Liver (tissue), 9 donors: ENCODE data around the gene PLCB1. TPM values are rescaled to one million over a fixed set of nuclear protein-coding genes. Genes with fewer than 3 reads are reported as not detected.

Source experiments
- DNase-seq: peaks from one replicate; pipeline ENCODE4 v3.0.0-alpha.2; 2017; ENCODE audit warnings: low spot score
- H3K27ac ChIP-seq, 2 donors: one replicate each; pipeline ENCODE4 v1.7.0; 2013; ENCODE audit warnings: inconsistent platforms in 2 of 2, low read length in 2 of 2, control low read depth in 1 of 2, low read depth in 1 of 2, mild to moderate bottlenecking in 1 of 2
- H3K27me3 ChIP-seq, 4 donors: one replicate each; pipeline versions ENCODE4 v1.6.1 to v1.7.0; 2013; ENCODE audit warnings: low read length in 3 of 4, inconsistent platforms in 1 of 4, mild to moderate bottlenecking in 1 of 4, moderate library complexity in 1 of 4; ENCODE audit not compliant: control insufficient read depth in 4 of 4, insufficient read depth in 4 of 4
- H3K36me3 ChIP-seq, 4 donors: one replicate each; pipeline versions ENCODE4 v1.6.1 to v1.7.0; 2013; ENCODE audit warnings: low read length in 3 of 4, mild to moderate bottlenecking in 3 of 4, low read depth in 1 of 4, moderate library complexity in 1 of 4; ENCODE audit not compliant: control insufficient read depth in 4 of 4, insufficient read depth in 3 of 4
- H3K4me1 ChIP-seq, 4 donors: one replicate each; pipeline versions ENCODE4 v1.6.1 to v1.7.0; 2013; ENCODE audit warnings: low read length in 3 of 4, mild to moderate bottlenecking in 3 of 4, moderate library complexity in 1 of 4; ENCODE audit not compliant: control insufficient read depth in 4 of 4, insufficient read depth in 4 of 4
- H3K4me3 ChIP-seq, 3 donors: one replicate each; pipeline versions ENCODE4 v1.6.1 to v1.7.0; 2013; ENCODE audit warnings: low read length in 3 of 3, control low read depth in 1 of 3, low read depth in 1 of 3, mild to moderate bottlenecking in 1 of 3
- H3K9ac ChIP-seq, 2 donors: one replicate each; pipeline ENCODE4 v1.7.0; 2013; ENCODE audit warnings: low read length in 2 of 2, mild to moderate bottlenecking in 2 of 2, moderate library complexity in 2 of 2, control low read depth in 1 of 2, low read depth in 1 of 2
- H3K9me3 ChIP-seq, 4 donors: one replicate each; pipeline versions ENCODE4 v1.6.1 to v1.7.0; 2013; ENCODE audit warnings: low read length in 3 of 4; ENCODE audit not compliant: control insufficient read depth in 4 of 4
- EGR1 ChIP-seq, 2 donors: IDR thresholded peaks; 2 replicates each; pipeline ENCODE4 v1.6.1; 2016 to 2018; ENCODE audit warnings: antibody characterized with exemption in 2 of 2, low read depth in 2 of 2
- FOXA1 ChIP-seq: IDR thresholded peaks from 2 replicates; pipeline ENCODE4 v1.6.1; 2016; ENCODE audit warnings: antibody characterized with exemption
- FOXA2 ChIP-seq: IDR thresholded peaks from 2 replicates; pipeline ENCODE4 v1.6.1; 2016; ENCODE audit warnings: antibody characterized with exemption
- GABPA ChIP-seq, 2 donors: IDR thresholded peaks in 1 of 2; conservative IDR thresholded peaks in 1 of 2; 2 replicates each; pipeline ENCODE4 v1.6.1; 2016; ENCODE audit warnings: antibody characterized with exemption in 2 of 2, mild to moderate bottlenecking in 1 of 2, moderate library complexity in 1 of 2
- HNF4A ChIP-seq, 2 donors: conservative IDR thresholded peaks; 2 replicates each; pipeline ENCODE4 v1.6.1; 2016; ENCODE audit warnings: antibody characterized with exemption in 2 of 2, mild to moderate bottlenecking in 2 of 2
- HNF4G ChIP-seq: IDR thresholded peaks from 2 replicates; pipeline ENCODE4 v1.6.1; 2016; ENCODE audit warnings: antibody characterized with exemption
- JUND ChIP-seq, 2 donors: IDR thresholded peaks; 2 replicates each; pipeline ENCODE4 v1.6.1; 2016; ENCODE audit warnings: antibody characterized with exemption in 2 of 2
- NR2F2 ChIP-seq: IDR thresholded peaks from 2 replicates; pipeline ENCODE4 v1.6.1; 2016; ENCODE audit warnings: antibody characterized with exemption
- RAD21 ChIP-seq, 2 donors: IDR thresholded peaks; 2 replicates each; pipeline ENCODE4 v1.6.1; 2016; ENCODE audit warnings: antibody characterized with exemption in 2 of 2, mild to moderate bottlenecking in 2 of 2
- RXRA ChIP-seq, 2 donors: IDR thresholded peaks; 2 replicates each; pipeline ENCODE4 v1.6.1; 2017 to 2018; ENCODE audit warnings: antibody characterized with exemption in 2 of 2, mild to moderate bottlenecking in 1 of 2
- SP1 ChIP-seq: IDR thresholded peaks from 2 replicates; pipeline ENCODE4 v1.6.1; 2018; ENCODE audit warnings: antibody characterized with exemption, mild to moderate bottlenecking
- TAF1 ChIP-seq: conservative IDR thresholded peaks from 2 replicates; pipeline ENCODE4 v1.6.1; 2016; ENCODE audit warnings: antibody characterized with exemption, mild to moderate bottlenecking
- YY1 ChIP-seq: IDR thresholded peaks from 2 replicates; pipeline ENCODE4 v1.6.1; 2016; ENCODE audit warnings: antibody characterized with exemption, mild to moderate bottlenecking
- WGBS: extraction: QIAGEN DNeasy Blood & Tissue Kit; methylation state at CpG from one replicate; pipeline ENCODE4 v1.1.7; 2013; 5-methylcytosine and 5-hydroxymethylcytosine counted together
- polyA plus RNA-seq, 2 donors: library from polyadenylated mRNA; stranded (reverse) in 1 of 2; unstranded in 1 of 2; fragments of 200-250 nt in 1 of 2; fragments of >200 nt in 1 of 2; fragmentation: Nextera tagmentation in 1 of 2; extraction: Ambion mirVana in 1 of 2; gene quantifications; one replicate each; pipeline versions ENCODE4 v1.2.1 to v1.2.3, GENCODE V29; 2013 to 2015
- total RNA-seq, 2 donors: library from RNA; depleted of rRNA; stranded (reverse); fragments of >200 nt; gene quantifications; one replicate each; pipeline ENCODE4 v1.2.3, GENCODE V29; 2014
- TF ChIP-seq, protein P1 (sequence below): fragments of 150-350 bp; IDR thresholded peaks from 2 replicates; pipeline ENCODE4 v1.5.1; 2017; ENCODE audit warnings: improper control_type of control experiment, low read depth, low read length; ENCODE audit not compliant: missing input control
- TF ChIP-seq, protein P2 (sequence below): IDR thresholded peaks from 2 replicates; pipeline ENCODE4 v1.6.1; 2016; ENCODE audit warnings: antibody characterized with exemption
- TF ChIP-seq, protein P3 (sequence below): IDR thresholded peaks from 2 replicates; pipeline ENCODE4 v1.6.1; 2016; ENCODE audit warnings: antibody characterized with exemption
- TF ChIP-seq, protein P4 (sequence below): IDR thresholded peaks from 2 replicates; pipeline ENCODE4 v1.6.1; 2016; ENCODE audit warnings: antibody characterized with exemption, mild to moderate bottlenecking
- TF ChIP-seq, protein P5 (sequence below): IDR thresholded peaks from 2 replicates; pipeline ENCODE4 v1.6.1; 2016; ENCODE audit warnings: antibody characterized with exemption
- donor health status: healthy.
- donor health status: healthy.
- donor health status: healthy.
- donor health status: healthy.
- donor health status: healthy.

PLCB1 gene
- total and polyA plus RNA-seq, 4 donors: 3.7 to 13.5 (median 5.9) TPM

DNA sequence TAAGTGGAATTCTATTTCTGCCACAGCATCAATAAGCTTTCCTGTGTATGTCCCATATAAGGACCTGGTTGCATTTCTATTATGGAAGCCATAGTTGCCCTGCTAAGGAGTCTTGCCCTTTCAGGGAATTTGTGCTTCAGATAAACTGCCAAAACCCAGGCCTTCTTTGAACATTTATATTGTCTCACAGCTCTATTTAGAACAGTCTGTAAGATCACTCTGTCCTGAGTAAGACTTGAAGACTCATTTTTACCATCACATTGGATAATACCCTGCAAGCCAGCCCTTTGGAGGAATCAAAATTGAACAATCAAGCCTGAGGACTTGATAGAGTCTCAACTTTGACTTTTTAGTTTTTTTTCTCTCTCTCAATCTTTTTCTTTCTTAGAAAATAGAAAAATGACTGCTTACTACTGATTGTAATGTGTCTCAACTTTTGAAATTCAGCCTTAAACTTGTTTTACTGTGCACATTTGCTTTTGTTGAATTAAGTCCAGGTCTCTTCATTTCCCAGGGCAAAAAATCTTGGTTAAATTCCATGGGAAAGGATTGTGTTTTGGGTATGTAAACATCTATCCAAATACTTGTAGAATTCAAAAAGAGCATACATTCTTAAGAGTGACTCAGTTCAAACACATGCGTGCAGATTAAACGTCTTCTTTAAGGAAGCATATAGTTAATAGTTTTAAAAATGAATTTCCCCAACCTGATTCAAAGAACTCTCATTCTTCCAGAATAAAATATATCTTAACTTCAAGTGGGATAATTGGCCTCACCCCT, 91.2 kb downstream of the PLCB1 start:
- H3K4me1 ChIP-seq: peaks cover 0 to 2% (median under 1%) of the 10 kb centered on the region in 4 donors
- H3K27ac ChIP-seq: no peak overlapping the region
- TF ChIP-seq, protein P1, sequence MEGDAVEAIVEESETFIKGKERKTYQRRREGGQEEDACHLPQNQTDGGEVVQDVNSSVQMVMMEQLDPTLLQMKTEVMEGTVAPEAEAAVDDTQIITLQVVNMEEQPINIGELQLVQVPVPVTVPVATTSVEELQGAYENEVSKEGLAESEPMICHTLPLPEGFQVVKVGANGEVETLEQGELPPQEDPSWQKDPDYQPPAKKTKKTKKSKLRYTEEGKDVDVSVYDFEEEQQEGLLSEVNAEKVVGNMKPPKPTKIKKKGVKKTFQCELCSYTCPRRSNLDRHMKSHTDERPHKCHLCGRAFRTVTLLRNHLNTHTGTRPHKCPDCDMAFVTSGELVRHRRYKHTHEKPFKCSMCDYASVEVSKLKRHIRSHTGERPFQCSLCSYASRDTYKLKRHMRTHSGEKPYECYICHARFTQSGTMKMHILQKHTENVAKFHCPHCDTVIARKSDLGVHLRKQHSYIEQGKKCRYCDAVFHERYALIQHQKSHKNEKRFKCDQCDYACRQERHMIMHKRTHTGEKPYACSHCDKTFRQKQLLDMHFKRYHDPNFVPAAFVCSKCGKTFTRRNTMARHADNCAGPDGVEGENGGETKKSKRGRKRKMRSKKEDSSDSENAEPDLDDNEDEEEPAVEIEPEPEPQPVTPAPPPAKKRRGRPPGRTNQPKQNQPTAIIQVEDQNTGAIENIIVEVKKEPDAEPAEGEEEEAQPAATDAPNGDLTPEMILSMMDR: no peak
- TF ChIP-seq, protein P2, sequence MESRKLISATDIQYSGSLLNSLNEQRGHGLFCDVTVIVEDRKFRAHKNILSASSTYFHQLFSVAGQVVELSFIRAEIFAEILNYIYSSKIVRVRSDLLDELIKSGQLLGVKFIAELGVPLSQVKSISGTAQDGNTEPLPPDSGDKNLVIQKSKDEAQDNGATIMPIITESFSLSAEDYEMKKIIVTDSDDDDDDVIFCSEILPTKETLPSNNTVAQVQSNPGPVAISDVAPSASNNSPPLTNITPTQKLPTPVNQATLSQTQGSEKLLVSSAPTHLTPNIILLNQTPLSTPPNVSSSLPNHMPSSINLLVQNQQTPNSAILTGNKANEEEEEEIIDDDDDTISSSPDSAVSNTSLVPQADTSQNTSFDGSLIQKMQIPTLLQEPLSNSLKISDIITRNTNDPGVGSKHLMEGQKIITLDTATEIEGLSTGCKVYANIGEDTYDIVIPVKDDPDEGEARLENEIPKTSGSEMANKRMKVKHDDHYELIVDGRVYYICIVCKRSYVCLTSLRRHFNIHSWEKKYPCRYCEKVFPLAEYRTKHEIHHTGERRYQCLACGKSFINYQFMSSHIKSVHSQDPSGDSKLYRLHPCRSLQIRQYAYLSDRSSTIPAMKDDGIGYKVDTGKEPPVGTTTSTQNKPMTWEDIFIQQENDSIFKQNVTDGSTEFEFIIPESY: no peak
- TF ChIP-seq HNF4A (conservative IDR thresholded peaks at IDR 0.05): no peak
- TF ChIP-seq JUND (IDR thresholded peaks at IDR 0.05): no peak
- TF ChIP-seq, protein P3, sequence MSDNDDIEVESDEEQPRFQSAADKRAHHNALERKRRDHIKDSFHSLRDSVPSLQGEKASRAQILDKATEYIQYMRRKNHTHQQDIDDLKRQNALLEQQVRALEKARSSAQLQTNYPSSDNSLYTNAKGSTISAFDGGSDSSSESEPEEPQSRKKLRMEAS: no peak
- no peak for TF ChIP-seq RXRA (IDR thresholded peaks at IDR 0.05)
- no peak for DNase-seq
- no peaks in the 10 kb centered on the region for H3K27me3 ChIP-seq
- H3K9me3 ChIP-seq: peaks cover 0 to 3% (median 0%) of the 10 kb centered on the region in 4 donors
- 89% methylated on average over 2 of the region's 2 CpGs for WGBS
- no peak overlapping the region for H3K9ac ChIP-seq
- H3K4me3 ChIP-seq: no peak overlapping the region
- no peaks in the 10 kb centered on the region for H3K36me3 ChIP-seq

DNA sequence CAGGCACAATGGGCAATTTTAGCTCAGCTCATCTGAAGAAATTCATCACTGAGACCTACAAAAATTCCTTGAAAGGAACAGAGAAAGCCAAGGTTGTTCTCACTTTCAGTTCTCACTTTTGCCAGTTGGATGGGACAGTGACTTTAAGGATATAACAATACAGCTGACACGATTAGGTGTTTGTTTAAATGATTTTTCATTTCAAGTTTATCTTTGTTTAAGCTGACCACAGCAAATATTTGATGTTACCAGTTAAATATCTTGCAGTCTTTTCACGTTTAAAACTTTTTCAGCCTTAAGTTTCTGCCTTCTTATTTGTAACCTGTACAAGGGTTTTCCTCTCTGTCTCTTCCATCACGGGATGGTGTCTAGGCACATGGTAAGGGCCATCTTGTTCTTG, 93.6 kb downstream of the PLCB1 start:
- peaks cover 0 to 5% (median 2%) of the 10 kb centered on the region in 4 donors for H3K4me1 ChIP-seq
- H3K27me3 ChIP-seq: no peaks in the 10 kb centered on the region
- no peak overlapping the region for H3K9ac ChIP-seq
- 44% methylated on average over 3 of the region's 3 CpGs for WGBS
- no peak overlapping the region for H3K4me3 ChIP-seq
- TF ChIP-seq GABPA (IDR thresholded peaks at IDR 0.05 in 1 of 2, conservative IDR thresholded peaks at IDR 0.05 in 1 of 2) (no peak), HNF4A (conservative IDR thresholded peaks at IDR 0.05) (no peak), EGR1 (IDR thresholded peaks at IDR 0.05; ENCODE audit: low read depth in 2 of 2) (no peak), RXRA (IDR thresholded peaks at IDR 0.05) (no peak), YY1 (no peak), JUND (IDR thresholded peaks at IDR 0.05) (no peak), RAD21 (IDR thresholded peaks at IDR 0.05) (no peak), SP1 (no peak), NR2F2 (no peak), FOXA2 (no peak), TAF1 (no peak), HNF4G (no peak), FOXA1 (no peak)
- TF ChIP-seq, protein P2: no peak
- TF ChIP-seq, protein P4, sequence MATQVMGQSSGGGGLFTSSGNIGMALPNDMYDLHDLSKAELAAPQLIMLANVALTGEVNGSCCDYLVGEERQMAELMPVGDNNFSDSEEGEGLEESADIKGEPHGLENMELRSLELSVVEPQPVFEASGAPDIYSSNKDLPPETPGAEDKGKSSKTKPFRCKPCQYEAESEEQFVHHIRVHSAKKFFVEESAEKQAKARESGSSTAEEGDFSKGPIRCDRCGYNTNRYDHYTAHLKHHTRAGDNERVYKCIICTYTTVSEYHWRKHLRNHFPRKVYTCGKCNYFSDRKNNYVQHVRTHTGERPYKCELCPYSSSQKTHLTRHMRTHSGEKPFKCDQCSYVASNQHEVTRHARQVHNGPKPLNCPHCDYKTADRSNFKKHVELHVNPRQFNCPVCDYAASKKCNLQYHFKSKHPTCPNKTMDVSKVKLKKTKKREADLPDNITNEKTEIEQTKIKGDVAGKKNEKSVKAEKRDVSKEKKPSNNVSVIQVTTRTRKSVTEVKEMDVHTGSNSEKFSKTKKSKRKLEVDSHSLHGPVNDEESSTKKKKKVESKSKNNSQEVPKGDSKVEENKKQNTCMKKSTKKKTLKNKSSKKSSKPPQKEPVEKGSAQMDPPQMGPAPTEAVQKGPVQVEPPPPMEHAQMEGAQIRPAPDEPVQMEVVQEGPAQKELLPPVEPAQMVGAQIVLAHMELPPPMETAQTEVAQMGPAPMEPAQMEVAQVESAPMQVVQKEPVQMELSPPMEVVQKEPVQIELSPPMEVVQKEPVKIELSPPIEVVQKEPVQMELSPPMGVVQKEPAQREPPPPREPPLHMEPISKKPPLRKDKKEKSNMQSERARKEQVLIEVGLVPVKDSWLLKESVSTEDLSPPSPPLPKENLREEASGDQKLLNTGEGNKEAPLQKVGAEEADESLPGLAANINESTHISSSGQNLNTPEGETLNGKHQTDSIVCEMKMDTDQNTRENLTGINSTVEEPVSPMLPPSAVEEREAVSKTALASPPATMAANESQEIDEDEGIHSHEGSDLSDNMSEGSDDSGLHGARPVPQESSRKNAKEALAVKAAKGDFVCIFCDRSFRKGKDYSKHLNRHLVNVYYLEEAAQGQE: no peak
- TF ChIP-seq, protein P3: no peak
- TF ChIP-seq, protein P1: no peak
- TF ChIP-seq, protein P5, sequence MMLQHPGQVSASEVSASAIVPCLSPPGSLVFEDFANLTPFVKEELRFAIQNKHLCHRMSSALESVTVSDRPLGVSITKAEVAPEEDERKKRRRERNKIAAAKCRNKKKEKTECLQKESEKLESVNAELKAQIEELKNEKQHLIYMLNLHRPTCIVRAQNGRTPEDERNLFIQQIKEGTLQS: no peak
- H3K27ac ChIP-seq: no peak overlapping the region
- no peaks in the 10 kb centered on the region for H3K36me3 ChIP-seq
- peaks cover 0 to 3% (median 0%) of the 10 kb centered on the region in 4 donors for H3K9me3 ChIP-seq
- no peak for DNase-seq
